Fibroblast of lung (primary cell): ENCODE results near the gene NCKAP5. TPM values are rescaled to one million over a fixed set of nuclear protein-coding genes. Genes with fewer than 3 reads are reported as not detected.

Experiments
- DNase-seq, 2 donors: peaks; one replicate each; pipeline versions ENCODE4 v3.0.0 to v3.0.0-alpha.2; 2010; ENCODE audit warnings: low read depth in 2 of 2
- H2AFZ ChIP-seq: 2 replicates; pipeline ENCODE4 v1.5.1; 2012; ENCODE audit warnings: low read length, control low read depth, inconsistent platforms
- H3K27ac ChIP-seq: 2 replicates; pipeline ENCODE4 v1.5.1; 2011; ENCODE audit warnings: low read length, control low read depth; ENCODE audit not compliant: insufficient read depth
- H3K27me3 ChIP-seq: 2 replicates; pipeline ENCODE4 v1.5.1; 2011; ENCODE audit warnings: mild to moderate bottlenecking, low read length; ENCODE audit not compliant: control insufficient read depth, insufficient read depth
- H3K36me3 ChIP-seq: 2 replicates; pipeline ENCODE4 v1.5.1; 2011; ENCODE audit warnings: low read length; ENCODE audit not compliant: control insufficient read depth, insufficient read depth
- H3K4me1 ChIP-seq: 2 replicates; pipeline ENCODE4 v1.5.1; 2011; ENCODE audit warnings: low read length; ENCODE audit not compliant: control insufficient read depth, insufficient read depth; ENCODE audit errors: extremely low read depth
- H3K4me2 ChIP-seq: 2 replicates; pipeline ENCODE4 v1.5.1; 2011; ENCODE audit warnings: low read length, control low read depth; ENCODE audit not compliant: insufficient read depth; ENCODE audit errors: extremely low read depth
- H3K4me3 ChIP-seq, 4 experiments: fragments of 200-600 bp in 1 of 4; sonication (generic) in 1 of 4; replicated peaks in 1 of 4; 2 replicates each; pipeline ENCODE4 v1.5.1; 2011 to 2016; ENCODE audit warnings: low read length in 4 of 4, low read depth in 3 of 4, mild to moderate bottlenecking in 3 of 4, control low read depth in 2 of 4, inconsistent platforms in 1 of 4, mixed read lengths in 1 of 4; ENCODE audit not compliant: insufficient read depth in 1 of 4; ENCODE audit errors: control extremely low read depth in 1 of 4
- H3K79me2 ChIP-seq: 2 replicates; pipeline ENCODE4 v1.5.1; 2012; ENCODE audit warnings: mild to moderate bottlenecking, low read length, inconsistent platforms; ENCODE audit not compliant: control insufficient read depth, insufficient read depth
- H3K9ac ChIP-seq: 2 replicates; pipeline ENCODE4 v1.5.1; 2011; ENCODE audit warnings: mild to moderate bottlenecking, low read length, control low read depth; ENCODE audit not compliant: insufficient read depth
- H3K9me3 ChIP-seq: 2 replicates; pipeline ENCODE4 v1.5.1; 2012; ENCODE audit warnings: low read depth, low read length; ENCODE audit not compliant: control insufficient read depth, insufficient read depth
- H4K20me1 ChIP-seq: 2 replicates; pipeline ENCODE4 v1.5.1; 2011; ENCODE audit warnings: low read length; ENCODE audit not compliant: control insufficient read depth, insufficient read depth; ENCODE audit errors: extremely low read depth
- CTCF ChIP-seq, 2 donors: IDR thresholded peaks in 1 of 2; conservative IDR thresholded peaks in 1 of 2; 1 replicate in 1 of 2; 2 replicates in 1 of 2; pipeline ENCODE4 v1.5.1; 2011 to 2012; ENCODE audit warnings: low read length in 2 of 2, control low read depth in 1 of 2, inconsistent platforms in 1 of 2, low read depth in 1 of 2, mild to moderate bottlenecking in 1 of 2
- EZH2 ChIP-seq: IDR thresholded peaks from 2 replicates; pipeline ENCODE4 v1.5.1; 2012; ENCODE audit warnings: low read length, control low read depth, mild to moderate bottlenecking; ENCODE audit errors: missing control alignments
- polyA plus RNA-seq, 2 donors: library from polyadenylated mRNA; depleted of rRNA in 1 of 2; stranded (reverse) in 1 of 2; unstranded in 1 of 2; fragments of >200 nt; gene quantifications; 2 replicates each; pipeline ENCODE4 v1.2.1, GENCODE V29; 2011 to 2012; ENCODE audit warnings: missing spikeins in 1 of 2
- total RNA-seq: library from RNA; depleted of rRNA; stranded (reverse); fragments of >200 nt; gene quantifications from 2 replicates; pipeline ENCODE4 v1.2.1, GENCODE V29; 2014

Gene NCKAP5
- total and polyA plus RNA-seq, 2 donors (not counting 1 experiment from before 2014, with no cell fraction given) = 2.6 to 6.2 TPM

- H3K9ac ChIP-seq = no peak overlapping the region
- no peaks in the 10 kb centered on the region for H3K4me1 ChIP-seq
- no peak overlapping the region for H3K4me2 ChIP-seq
- no peaks in the 10 kb centered on the region for H3K79me2 ChIP-seq
- no peak overlapping the region for H3K4me3 ChIP-seq
- H3K9me3 ChIP-seq = no peaks in the 10 kb centered on the region
- DNase-seq = no peak
- H3K27ac ChIP-seq = no peak overlapping the region
- no peaks in the 10 kb centered on the region for H4K20me1 ChIP-seq
- no peak overlapping the region for H2AFZ ChIP-seq
- H3K27me3 ChIP-seq = no peaks in the 10 kb centered on the region
- no peaks in the 10 kb centered on the region for H3K36me3 ChIP-seq
- TF ChIP-seq CTCF (conservative IDR thresholded peaks at IDR 0.05 in 1 of 2, IDR thresholded peaks at IDR 0.05 in 1 of 2; ENCODE audit: low read depth in 1 of 2, low read length in 2 of 2) (no peak), EZH2 (no peak)
Measured at GRCh38 chr2:132726155-132726554, 842.1 kb downstream of the NCKAP5 start.

- no peak for DNase-seq
- TF ChIP-seq CTCF (conservative IDR thresholded peaks at IDR 0.05 in 1 of 2, IDR thresholded peaks at IDR 0.05 in 1 of 2; ENCODE audit: low read depth in 1 of 2, low read length in 2 of 2) (no peak), EZH2 (no peak)
- Histone ChIP-seq H3K4me3 (no peak overlapping the region), H3K36me3 (no peaks in the 10 kb centered on the region), H3K4me1 (no peaks in the 10 kb centered on the region), H3K9ac (no peak overlapping the region), H2AFZ (no peak overlapping the region), H3K27me3 (no peaks in the 10 kb centered on the region), H4K20me1 (no peaks in the 10 kb centered on the region), H3K9me3 (no peaks in the 10 kb centered on the region), H3K4me2 (no peak overlapping the region), H3K79me2 (no peaks in the 10 kb centered on the region), H3K27ac (no peak overlapping the region)
Measured at GRCh38 chr2:132725748-132726147, 842.5 kb downstream of the NCKAP5 start.

- no peak for TF ChIP-seq CTCF (conservative IDR thresholded peaks at IDR 0.05 in 1 of 2, IDR thresholded peaks at IDR 0.05 in 1 of 2; ENCODE audit: low read depth in 1 of 2, low read length in 2 of 2)
- no peak for TF ChIP-seq EZH2
- H3K27ac ChIP-seq = no peak overlapping the region
- H3K27me3 ChIP-seq = no peaks in the 10 kb centered on the region
- no peaks in the 10 kb centered on the region for H3K79me2 ChIP-seq
- H3K4me3 ChIP-seq = no peak overlapping the region
- H3K4me1 ChIP-seq = no peaks in the 10 kb centered on the region
- no peak for DNase-seq
- no peaks in the 10 kb centered on the region for H3K36me3 ChIP-seq
- no peaks in the 10 kb centered on the region for H4K20me1 ChIP-seq
- no peak overlapping the region for H3K9ac ChIP-seq
- no peak overlapping the region for H3K4me2 ChIP-seq
- no peaks in the 10 kb centered on the region for H3K9me3 ChIP-seq
- no peak overlapping the region for H2AFZ ChIP-seq
Measured at GRCh38 chr2:132725148-132725547, 843.1 kb downstream of the NCKAP5 start.
